Central memory CD8-positive, alpha-beta T cell (primary cell): ENCODE measurements around the gene VTN.
A peak's percentile ranks its signal among the peaks of the same experiment; 100 is the strongest.

Source experiments
- ATAC-seq: fragments of 150-1000 bp; cut with Tn5 transposase; replicated peaks from 2 replicates; pipeline ENCODE4 v1.10.0; 2022; ENCODE audit warnings: mild to moderate bottlenecking, moderate FRiP score, moderate number of reproducible peaks; ENCODE audit not compliant: poor library complexity, severe bottlenecking; ENCODE audit errors: extremely low read depth
- DNase-seq, 2 donors: peaks; one replicate each; pipeline ENCODE4 v3.0.0; 2021; ENCODE audit warnings: low spot score in 2 of 2
- H3K27ac Mint-ChIP-seq: one replicate; pipeline ENCODE4 v1.8.0; 2022; ENCODE audit warnings: low read depth, mild to moderate bottlenecking, moderate library complexity, mixed read lengths
- H3K27me3 Mint-ChIP-seq: one replicate; pipeline ENCODE4 v1.8.0; 2022; ENCODE audit warnings: mixed read lengths
- H3K36me3 Mint-ChIP-seq: one replicate; pipeline ENCODE4 v1.8.0; 2022; ENCODE audit warnings: mild to moderate bottlenecking, moderate library complexity, mixed read lengths; ENCODE audit not compliant: insufficient read depth
- H3K4me1 Mint-ChIP-seq: one replicate; pipeline ENCODE4 v1.8.0; 2022; ENCODE audit warnings: mixed read lengths
- H3K4me3 Mint-ChIP-seq: one replicate; pipeline ENCODE4 v1.8.0; 2022; ENCODE audit warnings: mild to moderate bottlenecking, moderate library complexity, mixed read lengths
- H3K9me3 Mint-ChIP-seq: one replicate; pipeline ENCODE4 v1.8.0; 2022; ENCODE audit warnings: mixed read lengths

The VTN gene, protein sequence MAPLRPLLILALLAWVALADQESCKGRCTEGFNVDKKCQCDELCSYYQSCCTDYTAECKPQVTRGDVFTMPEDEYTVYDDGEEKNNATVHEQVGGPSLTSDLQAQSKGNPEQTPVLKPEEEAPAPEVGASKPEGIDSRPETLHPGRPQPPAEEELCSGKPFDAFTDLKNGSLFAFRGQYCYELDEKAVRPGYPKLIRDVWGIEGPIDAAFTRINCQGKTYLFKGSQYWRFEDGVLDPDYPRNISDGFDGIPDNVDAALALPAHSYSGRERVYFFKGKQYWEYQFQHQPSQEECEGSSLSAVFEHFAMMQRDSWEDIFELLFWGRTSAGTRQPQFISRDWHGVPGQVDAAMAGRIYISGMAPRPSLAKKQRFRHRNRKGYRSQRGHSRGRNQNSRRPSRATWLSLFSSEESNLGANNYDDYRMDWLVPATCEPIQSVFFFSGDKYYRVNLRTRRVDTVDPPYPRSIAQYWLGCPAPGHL

DNA sequence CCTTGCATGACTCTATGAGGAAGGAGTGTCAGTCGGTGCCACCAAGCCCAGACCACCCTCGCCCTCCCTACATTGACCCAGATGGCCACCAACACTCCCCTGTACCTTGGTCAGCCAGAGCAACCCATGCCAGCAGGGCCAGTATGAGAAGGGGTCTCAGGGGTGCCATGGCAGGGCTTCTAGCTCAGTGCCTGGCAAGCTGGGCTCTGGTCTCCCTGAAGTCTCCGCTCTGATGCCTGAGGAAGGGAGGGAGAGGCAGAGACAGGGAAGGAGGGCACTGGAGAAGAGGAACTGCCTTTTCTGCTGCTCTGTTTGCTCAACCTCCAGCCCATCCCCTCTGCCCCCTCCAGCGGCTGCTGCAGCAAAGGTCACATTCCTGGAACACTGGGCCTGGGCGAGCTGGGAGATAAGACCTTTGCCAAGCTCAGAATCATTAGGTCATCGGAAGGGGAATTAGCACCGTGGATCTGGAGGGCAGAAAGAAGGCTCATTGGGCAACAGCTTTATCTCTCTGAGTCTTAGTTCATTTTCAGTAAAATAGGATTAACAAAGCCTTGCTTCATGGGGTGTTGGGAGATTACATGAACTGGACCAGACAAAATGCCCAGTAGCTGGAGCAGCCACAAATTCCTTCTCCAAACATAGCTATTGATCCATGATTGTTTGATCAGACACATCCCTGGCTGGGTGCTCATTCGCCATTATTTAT, at the start of gene VTN:
Gene VTN (minus strand): TSS at position 273 of the 709 bp plus-strand sequence. CDS start 104 bp downstream, at position 169.
- Mint-ChIP-seq H3K4me3 (peak within 1 kb of the TSS; percentile 90), H3K36me3 (peaks cover 10% of the 10 kb centered on the region), H3K9me3 (no peaks in the 10 kb centered on the region), H3K27me3 (no peaks in the 10 kb centered on the region), H3K4me1 (peaks cover 22% of the 10 kb centered on the region), H3K27ac (peak within 1 kb of the TSS; percentile 93)
- ATAC-seq (no peak), DNase-seq (no peak)

DNA sequence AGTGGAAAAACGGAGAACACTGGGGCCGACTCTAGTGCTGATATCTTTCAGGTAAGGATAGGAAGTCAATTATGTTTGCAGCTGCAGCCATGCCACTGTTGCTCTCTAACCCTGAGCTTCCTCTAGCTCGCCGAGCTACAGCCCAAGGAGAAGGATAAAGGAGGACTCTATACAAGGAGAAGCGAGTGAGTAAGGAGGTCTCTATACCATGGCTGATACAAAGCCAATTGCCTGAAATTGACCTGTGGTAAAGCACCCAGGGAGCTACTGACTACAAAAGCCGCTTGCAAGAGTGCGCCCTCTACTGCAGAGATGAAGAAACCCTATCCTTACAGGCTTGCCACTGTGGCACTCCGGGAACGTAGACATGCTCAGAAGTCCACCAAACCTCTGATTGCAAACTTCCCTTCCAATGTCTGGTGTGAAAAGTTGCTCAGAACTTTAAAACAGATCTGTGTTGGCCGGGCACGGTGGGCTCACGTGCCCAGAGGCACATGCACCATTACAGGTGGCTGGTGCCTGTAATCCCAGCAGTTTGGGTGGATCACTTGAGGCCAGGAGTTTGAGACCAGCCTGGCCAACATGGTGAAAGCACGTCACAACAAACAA, 46.7 kb upstream of the VTN start:
- Mint-ChIP-seq H3K36me3 (no peaks in the 10 kb centered on the region), H3K4me3 (no peak overlapping the region), H3K27me3 (no peaks in the 10 kb centered on the region), H3K27ac (no peak overlapping the region), H3K9me3 (no peaks in the 10 kb centered on the region), H3K4me1 (peaks cover 8% of the 10 kb centered on the region)
- ATAC-seq (peak; percentile 58), DNase-seq (peak in 1 of 2 donors; percentile 22)

DNA sequence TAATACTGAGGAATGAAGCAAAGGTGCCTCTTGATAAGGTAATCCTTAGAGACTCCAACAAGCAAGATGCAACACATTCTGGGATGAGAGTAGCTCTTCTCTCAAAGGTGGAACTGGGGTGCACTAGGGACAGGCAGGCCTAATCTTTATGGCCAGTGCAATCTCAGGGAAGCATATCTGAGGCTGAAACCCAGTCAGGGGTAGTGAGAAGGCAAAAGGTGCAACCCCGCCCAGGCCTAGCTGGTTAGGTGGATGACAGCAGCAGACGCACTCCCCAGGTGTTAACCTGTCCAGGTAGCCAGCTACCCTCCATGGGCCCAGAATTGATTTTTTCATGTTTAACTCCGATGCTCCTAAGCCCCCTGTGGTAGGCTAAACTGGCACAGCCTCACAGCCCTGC, 45.8 kb upstream of the VTN start:
- ATAC-seq, result no peak
- DNase-seq, result no peak
- Mint-ChIP-seq H3K4me1 (peaks cover 8% of the 10 kb centered on the region), H3K27me3 (peaks cover 3% of the 10 kb centered on the region), H3K4me3 (no peak overlapping the region), H3K9me3 (no peaks in the 10 kb centered on the region), H3K36me3 (no peaks in the 10 kb centered on the region), H3K27ac (peak overlapping the region; percentile 42)

DNA sequence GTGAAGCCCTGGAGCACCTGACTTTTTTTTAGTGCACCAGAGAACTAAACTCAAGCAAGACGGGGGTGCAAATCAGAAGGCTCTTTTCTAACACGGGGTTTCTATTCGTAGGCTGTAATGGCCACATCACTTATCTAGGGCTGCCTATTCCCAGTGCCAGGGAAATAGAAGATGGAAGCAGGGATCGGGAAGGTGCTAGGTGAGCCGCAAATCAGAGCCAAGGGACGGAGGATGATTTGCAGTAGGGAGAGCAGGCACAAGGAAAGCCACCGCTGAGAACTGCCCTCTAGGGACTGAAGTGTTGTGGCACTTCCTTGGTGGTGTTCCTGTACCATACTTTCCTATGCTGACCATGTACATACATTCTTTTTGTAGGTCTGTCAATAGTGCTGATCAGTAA, 43.7 kb upstream of the VTN start:
- H3K4me1 Mint-ChIP-seq, result peaks cover 8% of the 10 kb centered on the region
- no peak overlapping the region for H3K27ac Mint-ChIP-seq
- ATAC-seq, result no peak
- no peak overlapping the region for H3K4me3 Mint-ChIP-seq
- no peaks in the 10 kb centered on the region for H3K36me3 Mint-ChIP-seq
- no peaks in the 10 kb centered on the region for H3K9me3 Mint-ChIP-seq
- H3K27me3 Mint-ChIP-seq, result peaks cover 11% of the 10 kb centered on the region
- DNase-seq, result no peak

DNA sequence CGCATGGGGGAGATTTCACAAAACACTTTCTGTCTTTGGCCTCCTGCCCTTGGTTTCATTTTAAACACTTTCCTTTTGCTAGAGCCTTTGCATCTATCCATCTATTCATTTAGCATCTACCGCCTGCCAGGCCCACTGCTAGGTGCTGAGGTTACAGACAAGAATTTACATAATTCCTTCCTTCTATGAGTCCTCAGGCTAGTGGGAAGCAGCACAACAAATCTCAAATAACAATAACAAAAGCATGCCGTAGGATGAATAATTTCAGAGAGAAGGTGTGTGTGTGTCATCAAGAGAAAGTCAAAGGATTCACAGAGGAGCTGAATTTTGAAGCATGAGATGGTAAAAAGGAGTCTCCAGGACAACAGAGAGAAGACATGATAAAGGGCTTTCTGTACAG, 42.0 kb upstream of the VTN start:
- H3K27me3 Mint-ChIP-seq, result peaks cover 28% of the 10 kb centered on the region
- no peak overlapping the region for H3K27ac Mint-ChIP-seq

DNA sequence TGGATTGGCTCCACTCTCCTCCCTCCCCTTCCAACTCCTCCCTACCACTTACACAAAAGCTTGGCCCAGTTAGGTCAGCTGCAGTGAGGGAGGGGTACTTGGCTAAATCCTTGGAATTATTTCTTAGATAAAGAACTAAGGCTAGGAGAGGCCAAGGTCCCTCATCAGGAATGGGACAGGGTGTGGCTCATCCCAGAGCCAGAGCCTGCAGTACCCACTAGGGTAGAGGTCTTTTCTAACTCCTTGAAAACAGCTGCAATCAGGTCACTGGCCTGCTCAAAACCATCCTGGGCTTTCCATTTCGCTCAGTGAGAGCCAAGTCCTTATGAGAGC, 37.8 kb upstream of the VTN start:
- no peaks in the 10 kb centered on the region for H3K4me1 Mint-ChIP-seq
- H3K36me3 Mint-ChIP-seq, result peaks cover 2% of the 10 kb centered on the region
- no peaks in the 10 kb centered on the region for H3K9me3 Mint-ChIP-seq
- no peak overlapping the region for H3K4me3 Mint-ChIP-seq
- DNase-seq (no peak), ATAC-seq (no peak)
- peaks cover 28% of the 10 kb centered on the region for H3K27me3 Mint-ChIP-seq
- H3K27ac Mint-ChIP-seq, result no peak overlapping the region

More for the DNA sequence above, 42.0 kb upstream of the VTN start:
- no peaks in the 10 kb centered on the region for H3K9me3 Mint-ChIP-seq
- peaks cover 7% of the 10 kb centered on the region for H3K4me1 Mint-ChIP-seq
- no peak for ATAC-seq
- H3K4me3 Mint-ChIP-seq, result no peak overlapping the region
- no peak for DNase-seq
- H3K36me3 Mint-ChIP-seq, result no peaks in the 10 kb centered on the region

DNA sequence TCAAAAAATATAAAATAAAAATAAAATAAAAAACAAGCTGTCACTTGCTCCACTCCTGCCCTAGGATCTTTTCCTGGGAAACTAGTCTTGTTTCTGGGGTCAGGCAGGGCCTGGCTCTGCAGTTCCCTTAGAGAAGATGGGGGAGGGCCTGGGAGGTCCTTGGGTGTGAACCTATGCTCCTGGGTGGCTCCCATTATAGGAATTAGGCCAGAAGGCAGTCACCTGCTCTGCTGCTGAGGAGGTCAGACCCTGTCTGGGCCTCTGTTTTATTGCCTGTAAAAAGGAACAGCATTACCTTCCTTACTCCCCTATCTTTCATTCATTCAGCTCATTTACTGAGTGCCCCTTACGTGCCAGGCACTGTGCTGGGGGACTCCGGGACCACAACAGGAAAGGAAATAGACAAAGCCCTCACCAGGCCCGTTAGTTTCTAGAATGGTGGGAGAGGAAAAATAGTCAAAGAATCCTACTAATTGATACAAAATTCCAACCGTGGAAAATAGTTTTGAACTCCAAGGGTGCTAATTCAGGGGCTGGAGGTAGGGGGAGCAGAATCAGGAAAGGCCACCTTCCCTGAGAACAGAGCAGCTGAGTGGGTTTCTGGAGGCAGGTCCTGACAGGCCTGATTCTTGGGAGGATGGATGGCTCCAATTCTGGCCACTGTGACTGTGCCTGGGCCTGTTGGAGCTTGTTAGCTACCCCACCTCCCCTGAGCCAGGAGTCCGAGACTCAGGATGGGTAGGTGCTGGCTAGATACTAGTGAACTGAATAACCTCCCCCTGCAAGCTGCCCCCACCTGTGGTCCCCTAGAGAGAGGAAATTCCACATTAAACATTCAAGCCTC, 37.2 kb upstream of the VTN start:
- peaks cover 28% of the 10 kb centered on the region for H3K27me3 Mint-ChIP-seq
- no peaks in the 10 kb centered on the region for H3K4me1 Mint-ChIP-seq
- H3K27ac Mint-ChIP-seq, result no peak overlapping the region
- DNase-seq (no peak), ATAC-seq (no peak)
- H3K36me3 Mint-ChIP-seq, result peaks cover 2% of the 10 kb centered on the region
- no peaks in the 10 kb centered on the region for H3K9me3 Mint-ChIP-seq
- peak overlapping the region; percentile 71 for H3K4me3 Mint-ChIP-seq

DNA sequence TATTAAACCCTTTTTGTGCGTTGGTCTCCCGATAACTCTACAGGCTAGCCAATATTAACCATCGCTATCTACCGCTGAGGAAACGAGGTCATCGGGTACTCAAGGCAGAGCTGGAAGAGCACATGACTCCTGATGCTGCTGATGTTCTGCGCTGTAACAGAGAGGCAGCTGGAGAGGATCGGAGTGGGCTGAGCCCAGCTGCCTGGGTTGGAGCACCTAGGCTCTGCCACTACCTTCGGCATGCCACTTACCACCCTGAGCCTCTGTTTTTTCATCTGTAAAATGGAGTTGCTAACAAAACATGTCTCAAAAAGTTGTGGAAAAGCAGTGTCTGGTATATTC, 36.3 kb upstream of the VTN start:
- peaks cover 2% of the 10 kb centered on the region for H3K36me3 Mint-ChIP-seq
- H3K9me3 Mint-ChIP-seq, result no peaks in the 10 kb centered on the region
- no peak overlapping the region for H3K27ac Mint-ChIP-seq
- H3K4me1 Mint-ChIP-seq, result no peaks in the 10 kb centered on the region
- peak overlapping the region; percentile 71 for H3K4me3 Mint-ChIP-seq
- ATAC-seq (no peak), DNase-seq (no peak)
- peaks cover 28% of the 10 kb centered on the region for H3K27me3 Mint-ChIP-seq

DNA sequence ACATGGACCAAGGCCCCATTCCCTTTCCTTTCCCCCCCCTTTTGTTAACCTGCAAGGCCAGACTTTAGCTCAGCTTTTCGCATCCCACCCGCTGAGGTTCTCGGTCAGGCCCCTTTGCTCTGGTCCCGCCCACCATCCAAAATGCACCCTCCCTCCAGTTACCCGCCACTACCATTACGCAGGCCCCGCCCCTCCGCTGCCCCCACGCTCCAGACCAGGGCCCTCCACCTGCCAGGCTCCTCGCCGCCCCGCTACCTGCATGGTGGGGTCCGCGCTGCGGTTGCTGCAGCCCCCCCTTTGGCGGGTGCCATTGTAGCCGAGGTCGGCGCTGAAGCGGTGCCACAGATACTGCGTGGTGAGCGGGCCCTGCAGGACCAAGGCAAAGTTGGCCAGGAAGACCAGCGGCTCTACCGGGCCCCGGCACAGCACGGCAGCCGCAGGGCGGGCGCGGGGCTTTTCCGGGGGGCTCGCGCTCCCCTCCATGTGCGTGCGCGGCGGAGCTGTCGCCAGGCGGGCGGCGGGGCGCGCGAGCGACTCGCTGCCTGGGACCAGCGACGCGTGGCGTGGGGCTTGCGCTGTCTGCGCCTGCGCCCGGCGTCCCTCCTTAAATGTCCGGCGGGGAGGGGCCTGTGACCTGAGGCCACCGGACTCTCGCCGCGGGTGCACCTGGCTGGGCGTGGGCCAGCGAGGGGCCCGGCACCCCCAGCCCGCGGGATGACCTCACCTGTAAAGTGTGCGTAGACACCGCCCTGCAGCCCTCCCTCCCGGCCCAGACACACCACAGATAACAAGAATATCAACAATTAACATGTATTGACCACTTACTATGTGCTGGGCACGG, 35.7 kb upstream of the VTN start, which contains the start of gene SLC46A1:
Gene SLC46A1 (minus strand): TSS at position 581 of the 841 bp plus-strand sequence. CDS start 98 bp downstream, at position 483.
- H3K27ac Mint-ChIP-seq, result no peak within 1 kb of the TSS
- DNase-seq (no peak), ATAC-seq (peak; percentile 54)
- H3K9me3 Mint-ChIP-seq, result no peaks in the 10 kb centered on the region
- H3K4me3 Mint-ChIP-seq, result peak within 1 kb of the TSS; percentile 71
- H3K4me1 Mint-ChIP-seq, result no peaks in the 10 kb centered on the region
- H3K36me3 Mint-ChIP-seq, result peaks cover 2% of the 10 kb centered on the region
- peaks cover 24% of the 10 kb centered on the region for H3K27me3 Mint-ChIP-seq

DNA sequence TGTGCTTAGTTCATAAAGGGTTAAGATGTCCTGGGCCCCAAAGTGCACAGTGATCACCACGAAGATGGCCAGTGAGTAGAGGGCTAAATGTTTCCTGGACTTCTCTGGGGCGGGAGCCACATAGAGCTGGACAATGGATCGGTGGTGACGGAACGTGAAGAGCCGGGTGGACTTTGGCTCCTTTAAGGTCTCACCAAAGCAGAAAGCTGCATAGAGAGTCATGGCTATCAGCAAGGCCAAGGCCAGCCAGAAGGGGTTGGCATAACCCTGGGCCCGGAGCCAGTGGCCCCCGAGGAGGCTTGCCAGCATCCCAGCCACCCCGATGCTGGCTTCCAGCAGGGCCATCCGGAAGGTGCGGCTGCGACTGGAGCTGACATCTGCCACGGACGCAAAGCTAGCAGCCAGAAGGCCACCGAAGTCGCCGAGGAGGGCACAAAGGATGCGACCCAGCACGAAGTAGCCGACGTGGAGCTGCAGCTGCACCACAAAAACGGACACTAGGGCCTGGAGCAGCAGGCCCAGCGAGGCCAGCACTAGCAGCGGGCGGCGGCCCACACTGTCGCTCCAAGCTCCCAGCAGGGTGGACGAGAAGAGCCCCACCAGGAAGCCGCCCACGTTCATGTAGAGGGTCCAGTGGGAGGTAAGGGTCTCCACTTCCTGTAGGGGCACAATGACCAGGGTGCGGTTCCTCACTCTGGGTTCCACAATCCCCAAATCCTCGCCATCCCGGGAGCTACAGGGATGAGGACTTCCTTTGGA, 34.9 kb upstream of the VTN start:
- H3K27me3 Mint-ChIP-seq, result peaks cover 18% of the 10 kb centered on the region
- ATAC-seq (no peak), DNase-seq (no peak)
- no peaks in the 10 kb centered on the region for H3K4me1 Mint-ChIP-seq
- no peaks in the 10 kb centered on the region for H3K9me3 Mint-ChIP-seq
- peak overlapping the region; percentile 71 for H3K4me3 Mint-ChIP-seq
- no peak overlapping the region for H3K27ac Mint-ChIP-seq
- peaks cover 2% of the 10 kb centered on the region for H3K36me3 Mint-ChIP-seq

DNA sequence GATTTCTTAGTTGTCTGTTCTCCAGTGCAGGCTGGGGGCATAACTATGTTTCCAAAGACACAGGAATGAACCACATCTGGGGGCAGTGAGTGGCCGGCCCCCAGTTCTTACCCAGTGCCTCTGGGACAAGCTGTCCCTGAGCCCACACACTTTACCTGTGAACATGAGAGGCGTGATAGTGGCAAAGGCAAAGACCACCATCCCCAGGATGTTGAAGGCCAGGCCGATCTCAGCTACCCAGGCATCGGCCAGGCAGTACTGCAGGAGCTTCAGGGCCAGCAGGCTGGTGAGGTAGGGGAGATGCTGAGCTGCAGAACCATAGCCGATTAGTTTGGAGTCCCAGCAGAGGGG, 34.3 kb upstream of the VTN start:
- no peaks in the 10 kb centered on the region for H3K4me1 Mint-ChIP-seq
- no peaks in the 10 kb centered on the region for H3K9me3 Mint-ChIP-seq
- peak overlapping the region; percentile 71 for H3K4me3 Mint-ChIP-seq
- H3K27ac Mint-ChIP-seq, result no peak overlapping the region
- DNase-seq, result no peak
- peaks cover 18% of the 10 kb centered on the region for H3K27me3 Mint-ChIP-seq
- ATAC-seq, result no peak
- H3K36me3 Mint-ChIP-seq, result peaks cover 2% of the 10 kb centered on the region
